SU-DHL-6 (cell line): ENCODE data around the gene HHLA2.

Source experiments
- H2AFZ ChIP-seq: fragments of 200-600 bp; sonication (generic); 2 replicates; pipeline ENCODE4 v1.6.1; 2014; ENCODE audit warnings: low read depth, mild to moderate bottlenecking, moderate library complexity, mixed read lengths, antibody characterized with exemption, low read length; ENCODE audit not compliant: severe bottlenecking
- H3F3A ChIP-seq: fragments of 200-600 bp; shearing (Covaris generic); 2 replicates; pipeline ENCODE4 v1.6.0; 2016; ENCODE audit warnings: antibody characterized with exemption, mild to moderate bottlenecking; ENCODE audit not compliant: insufficient read depth
- H3K27ac ChIP-seq: fragments of 200-600 bp; sonication (generic); 2 replicates; pipeline ENCODE4 v1.5.1; 2016; ENCODE audit warnings: low read depth, mild to moderate bottlenecking, low read length, moderate library complexity, mixed read lengths
- H3K27me3 ChIP-seq: fragments of 200-600 bp; sonication (generic), shearing (Covaris generic); 2 replicates; pipeline ENCODE4 v1.6.0; 2014; ENCODE audit warnings: mild to moderate bottlenecking, low read length
- H3K36me3 ChIP-seq: fragments of 200-600 bp; sonication (generic); 2 replicates; pipeline ENCODE4 v1.6.1; 2014; ENCODE audit warnings: mild to moderate bottlenecking, low read length, mixed read lengths
- H3K4me2 ChIP-seq: fragments of 300-600, 200-600 bp; shearing (Covaris generic), sonication (generic); 2 replicates; pipeline ENCODE4 v1.6.0; 2014; ENCODE audit warnings: low read length, low read depth, mild to moderate bottlenecking; ENCODE audit not compliant: poor library complexity, severe bottlenecking
- H3K4me3 ChIP-seq: fragments of 200-600 bp; sonication (generic); 2 replicates; pipeline ENCODE4 v1.5.1; 2014; ENCODE audit warnings: antibody characterized with exemption, low read length, mild to moderate bottlenecking, mixed read lengths; ENCODE audit not compliant: insufficient read depth, poor library complexity, severe bottlenecking
- H3K79me2 ChIP-seq: fragments of 200-600 bp; sonication (generic); 2 replicates; pipeline ENCODE4 v1.6.1; 2014; ENCODE audit warnings: mild to moderate bottlenecking, low read length, moderate library complexity; ENCODE audit not compliant: insufficient read depth
- H3K9ac ChIP-seq: fragments of 200-600 bp; sonication (generic); 2 replicates; pipeline ENCODE4 v1.7.0; 2014; ENCODE audit warnings: mild to moderate bottlenecking, low read length
- H3K9me2 ChIP-seq: fragments of 200-600 bp; sonication (generic); replicated peaks from 2 replicates; pipeline ENCODE4 v1.6.1; 2014; ENCODE audit warnings: low read length; ENCODE audit not compliant: insufficient read depth
- H3K9me3 ChIP-seq: fragments of 200-600 bp; sonication (generic); 2 replicates; pipeline ENCODE4 v1.6.1; 2014; ENCODE audit warnings: low read length, mixed read lengths; ENCODE audit not compliant: insufficient read depth
- H4K20me1 ChIP-seq: fragments of 200-600 bp; sonication (generic); 2 replicates; pipeline ENCODE4 v1.6.1; 2014; ENCODE audit warnings: low read depth, mild to moderate bottlenecking, antibody characterized with exemption, low read length, moderate library complexity, mixed read lengths
- CTCF ChIP-seq: fragments of 200-600 bp; sonication (generic); IDR thresholded peaks from one replicate; pipeline ENCODE4 v1.5.1; 2017; ENCODE audit warnings: antibody characterized with exemption, mild to moderate bottlenecking, low read length, moderate library complexity; ENCODE audit not compliant: insufficient read depth, poor library complexity, severe bottlenecking
- EZH2phosphoT487 ChIP-seq: fragments of 200-600 bp; sonication (generic), shearing (Covaris generic); conservative IDR thresholded peaks from 2 replicates; pipeline ENCODE4 v1.6.1; 2018; ENCODE audit warnings: mild to moderate bottlenecking, antibody characterized with exemption, low read length, moderate library complexity, mixed read lengths

Gene HHLA2

GRCh38 chr3:108415661-108416060 lies 119.3 kb downstream of the HHLA2 start:
- Histone ChIP-seq H3K9ac (no peak overlapping the region), H3K36me3 (no peaks in the 10 kb centered on the region), H3K27me3 (no peaks in the 10 kb centered on the region), H3K9me2 (no peaks in the 10 kb centered on the region), H3K9me3 (no peaks in the 10 kb centered on the region), H4K20me1 (no peaks in the 10 kb centered on the region), H3F3A (no peaks in the 10 kb centered on the region), H3K27ac (no peak overlapping the region), H3K4me3 (no peak overlapping the region), H2AFZ (no peak overlapping the region), H3K4me2 (no peak overlapping the region), H3K79me2 (no peaks in the 10 kb centered on the region)
- TF ChIP-seq EZH2phosphoT487 (no peak), CTCF (no peak)

- Histone ChIP-seq H3K4me3 (no peak overlapping the region), H4K20me1 (no peaks in the 10 kb centered on the region), H3K36me3 (no peaks in the 10 kb centered on the region), H3K27ac (no peak overlapping the region), H3K27me3 (no peaks in the 10 kb centered on the region), H3K4me2 (no peak overlapping the region), H2AFZ (no peak overlapping the region), H3K9me2 (no peaks in the 10 kb centered on the region), H3F3A (no peaks in the 10 kb centered on the region), H3K79me2 (no peaks in the 10 kb centered on the region), H3K9me3 (no peaks in the 10 kb centered on the region), H3K9ac (no peak overlapping the region)
- TF ChIP-seq EZH2phosphoT487 (no peak), CTCF (no peak)
Measured at GRCh38 chr3:108416111-108416869, 119.9 kb downstream of the HHLA2 start.

GRCh38 chr3:108420926-108421325 lies 124.6 kb downstream of the HHLA2 start:
- Histone ChIP-seq H3K79me2 (no peaks in the 10 kb centered on the region), H3K36me3 (no peaks in the 10 kb centered on the region), H3K9me2 (no peaks in the 10 kb centered on the region), H3K9ac (no peak overlapping the region), H3F3A (no peaks in the 10 kb centered on the region), H3K27me3 (no peaks in the 10 kb centered on the region), H3K4me3 (no peak overlapping the region), H3K4me2 (no peak overlapping the region), H3K27ac (no peak overlapping the region), H4K20me1 (no peaks in the 10 kb centered on the region), H3K9me3 (no peaks in the 10 kb centered on the region), H2AFZ (no peak overlapping the region)
- TF ChIP-seq EZH2phosphoT487 (no peak), CTCF (no peak)
